Measurements from ENCODE around the gene PTPN1. TPM values are rescaled to one million over a fixed set of nuclear protein-coding genes. Genes with fewer than 3 reads are reported as not detected.

The PTPN1 gene
- total and polyA plus RNA-seq, 2 of the 13 experiments (the other 11 are each of a cell fraction or from before 2014, with no cell fraction given), result 17.7 to 37.2 TPM

DNA sequence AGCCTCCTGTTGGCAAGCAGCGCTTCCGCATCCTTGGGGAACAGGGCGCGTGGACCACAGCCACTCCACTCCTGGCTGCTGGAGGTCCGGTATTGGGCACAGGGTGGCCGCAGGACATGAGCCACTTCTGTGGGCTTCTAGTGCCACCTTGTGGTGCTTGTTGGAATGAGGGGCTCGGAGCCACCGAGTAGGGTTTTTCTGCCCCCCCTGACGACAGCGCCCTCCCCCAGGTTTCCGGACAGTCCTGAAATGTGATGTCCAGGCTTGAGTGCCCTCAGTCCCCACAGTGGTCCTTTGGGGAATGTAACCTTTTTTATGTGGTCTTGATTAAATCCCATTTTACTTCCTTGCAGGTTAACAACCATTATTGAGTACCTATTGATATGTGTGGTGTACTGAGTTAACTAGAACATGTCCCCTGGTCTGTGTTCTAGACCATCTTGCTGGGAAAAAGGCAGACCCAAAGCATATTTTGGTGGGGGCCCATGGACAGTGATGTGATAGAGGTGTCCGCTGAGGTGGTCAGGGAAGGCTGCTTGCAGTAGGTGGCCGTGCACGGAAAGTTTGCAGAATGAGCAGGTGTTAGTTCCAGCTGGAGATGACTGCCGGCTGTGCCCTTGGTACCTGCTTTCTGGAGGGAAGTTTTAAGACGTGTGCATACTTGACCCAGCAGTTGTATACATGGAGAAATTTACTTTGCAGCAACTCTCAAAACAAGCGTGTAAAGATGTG lies 70.0 kb downstream of the PTPN1 start (continued):
- TF ChIP-seq ZNF383 (CRISPR knock-in tag; IDR thresholded peaks at IDR 0.05; ENCODE audit: borderline replicate concordance) (no peak), ZNF644 (CRISPR knock-in tag; IDR thresholded peaks at IDR 0.05; ENCODE audit: low read depth) (no peak), ZNF724P (CRISPR knock-in tag; IDR thresholded peaks at IDR 0.05; ENCODE audit: borderline replicate concordance) (no peak), ZZZ3 (CRISPR knock-in tag; IDR thresholded peaks at IDR 0.05; ENCODE audit: borderline replicate concordance) (no peak), ZFP1 (CRISPR knock-in tag; IDR thresholded peaks at IDR 0.05) (no peak), MAFG (CRISPR knock-in tag; IDR thresholded peaks at IDR 0.05) (no peak), ZSCAN29 (CRISPR knock-in tag; conservative IDR thresholded peaks at IDR 0.05) (no peak), HNRNPL (IDR thresholded peaks at IDR 0.05; ENCODE audit: low read depth, low read length) (0 out of 2 replicates have a peak, but pooled peaks have one; percentile 28)
- TF ChIP-seq, protein P1, sequence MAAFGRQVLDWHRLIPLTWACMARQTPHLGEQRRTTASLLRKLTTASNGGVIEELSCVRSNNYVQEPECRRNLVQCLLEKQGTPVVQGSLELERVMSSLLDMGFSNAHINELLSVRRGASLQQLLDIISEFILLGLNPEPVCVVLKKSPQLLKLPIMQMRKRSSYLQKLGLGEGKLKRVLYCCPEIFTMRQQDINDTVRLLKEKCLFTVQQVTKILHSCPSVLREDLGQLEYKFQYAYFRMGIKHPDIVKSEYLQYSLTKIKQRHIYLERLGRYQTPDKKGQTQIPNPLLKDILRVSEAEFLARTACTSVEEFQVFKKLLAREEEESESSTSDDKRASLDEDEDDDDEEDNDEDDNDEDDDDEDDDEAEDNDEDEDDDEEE (CRISPR knock-in tag; IDR thresholded peaks at IDR 0.05), result no peak
- TF ChIP-seq, protein P2, sequence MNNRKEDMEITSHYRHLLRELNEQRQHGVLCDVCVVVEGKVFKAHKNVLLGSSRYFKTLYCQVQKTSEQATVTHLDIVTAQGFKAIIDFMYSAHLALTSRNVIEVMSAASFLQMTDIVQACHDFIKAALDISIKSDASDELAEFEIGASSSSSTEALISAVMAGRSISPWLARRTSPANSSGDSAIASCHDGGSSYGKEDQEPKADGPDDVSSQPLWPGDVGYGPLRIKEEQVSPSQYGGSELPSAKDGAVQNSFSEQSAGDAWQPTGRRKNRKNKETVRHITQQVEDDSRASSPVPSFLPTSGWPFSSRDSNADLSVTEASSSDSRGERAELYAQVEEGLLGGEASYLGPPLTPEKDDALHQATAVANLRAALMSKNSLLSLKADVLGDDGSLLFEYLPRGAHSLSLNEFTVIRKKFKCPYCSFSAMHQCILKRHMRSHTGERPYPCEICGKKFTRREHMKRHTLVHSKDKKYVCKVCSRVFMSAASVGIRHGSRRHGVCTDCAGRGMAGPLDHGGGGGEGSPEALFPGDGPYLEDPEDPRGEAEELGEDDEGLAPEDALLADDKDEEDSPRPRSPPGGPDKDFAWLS (CRISPR knock-in tag; IDR thresholded peaks at IDR 0.05; ENCODE audit: borderline replicate concordance), result no peak
- TF ChIP-seq, protein P3, sequence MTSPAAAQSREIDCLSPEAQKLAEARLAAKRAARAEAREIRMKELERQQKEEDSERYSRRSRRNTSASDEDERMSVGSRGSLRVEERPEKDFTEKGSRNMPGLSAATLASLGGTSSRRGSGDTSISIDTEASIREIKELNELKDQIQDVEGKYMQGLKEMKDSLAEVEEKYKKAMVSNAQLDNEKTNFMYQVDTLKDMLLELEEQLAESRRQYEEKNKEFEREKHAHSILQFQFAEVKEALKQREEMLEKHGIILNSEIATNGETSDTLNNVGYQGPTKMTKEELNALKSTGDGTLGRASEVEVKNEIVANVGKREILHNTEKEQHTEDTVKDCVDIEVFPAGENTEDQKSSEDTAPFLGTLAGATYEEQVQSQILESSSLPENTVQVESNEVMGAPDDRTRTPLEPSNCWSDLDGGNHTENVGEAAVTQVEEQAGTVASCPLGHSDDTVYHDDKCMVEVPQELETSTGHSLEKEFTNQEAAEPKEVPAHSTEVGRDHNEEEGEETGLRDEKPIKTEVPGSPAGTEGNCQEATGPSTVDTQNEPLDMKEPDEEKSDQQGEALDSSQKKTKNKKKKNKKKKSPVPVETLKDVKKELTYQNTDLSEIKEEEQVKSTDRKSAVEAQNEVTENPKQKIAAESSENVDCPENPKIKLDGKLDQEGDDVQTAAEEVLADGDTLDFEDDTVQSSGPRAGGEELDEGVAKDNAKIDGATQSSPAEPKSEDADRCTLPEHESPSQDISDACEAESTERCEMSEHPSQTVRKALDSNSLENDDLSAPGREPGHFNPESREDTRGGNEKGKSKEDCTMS (CRISPR knock-in tag; conservative IDR thresholded peaks at IDR 0.05), result no peak
- TF ChIP-seq, protein P4, sequence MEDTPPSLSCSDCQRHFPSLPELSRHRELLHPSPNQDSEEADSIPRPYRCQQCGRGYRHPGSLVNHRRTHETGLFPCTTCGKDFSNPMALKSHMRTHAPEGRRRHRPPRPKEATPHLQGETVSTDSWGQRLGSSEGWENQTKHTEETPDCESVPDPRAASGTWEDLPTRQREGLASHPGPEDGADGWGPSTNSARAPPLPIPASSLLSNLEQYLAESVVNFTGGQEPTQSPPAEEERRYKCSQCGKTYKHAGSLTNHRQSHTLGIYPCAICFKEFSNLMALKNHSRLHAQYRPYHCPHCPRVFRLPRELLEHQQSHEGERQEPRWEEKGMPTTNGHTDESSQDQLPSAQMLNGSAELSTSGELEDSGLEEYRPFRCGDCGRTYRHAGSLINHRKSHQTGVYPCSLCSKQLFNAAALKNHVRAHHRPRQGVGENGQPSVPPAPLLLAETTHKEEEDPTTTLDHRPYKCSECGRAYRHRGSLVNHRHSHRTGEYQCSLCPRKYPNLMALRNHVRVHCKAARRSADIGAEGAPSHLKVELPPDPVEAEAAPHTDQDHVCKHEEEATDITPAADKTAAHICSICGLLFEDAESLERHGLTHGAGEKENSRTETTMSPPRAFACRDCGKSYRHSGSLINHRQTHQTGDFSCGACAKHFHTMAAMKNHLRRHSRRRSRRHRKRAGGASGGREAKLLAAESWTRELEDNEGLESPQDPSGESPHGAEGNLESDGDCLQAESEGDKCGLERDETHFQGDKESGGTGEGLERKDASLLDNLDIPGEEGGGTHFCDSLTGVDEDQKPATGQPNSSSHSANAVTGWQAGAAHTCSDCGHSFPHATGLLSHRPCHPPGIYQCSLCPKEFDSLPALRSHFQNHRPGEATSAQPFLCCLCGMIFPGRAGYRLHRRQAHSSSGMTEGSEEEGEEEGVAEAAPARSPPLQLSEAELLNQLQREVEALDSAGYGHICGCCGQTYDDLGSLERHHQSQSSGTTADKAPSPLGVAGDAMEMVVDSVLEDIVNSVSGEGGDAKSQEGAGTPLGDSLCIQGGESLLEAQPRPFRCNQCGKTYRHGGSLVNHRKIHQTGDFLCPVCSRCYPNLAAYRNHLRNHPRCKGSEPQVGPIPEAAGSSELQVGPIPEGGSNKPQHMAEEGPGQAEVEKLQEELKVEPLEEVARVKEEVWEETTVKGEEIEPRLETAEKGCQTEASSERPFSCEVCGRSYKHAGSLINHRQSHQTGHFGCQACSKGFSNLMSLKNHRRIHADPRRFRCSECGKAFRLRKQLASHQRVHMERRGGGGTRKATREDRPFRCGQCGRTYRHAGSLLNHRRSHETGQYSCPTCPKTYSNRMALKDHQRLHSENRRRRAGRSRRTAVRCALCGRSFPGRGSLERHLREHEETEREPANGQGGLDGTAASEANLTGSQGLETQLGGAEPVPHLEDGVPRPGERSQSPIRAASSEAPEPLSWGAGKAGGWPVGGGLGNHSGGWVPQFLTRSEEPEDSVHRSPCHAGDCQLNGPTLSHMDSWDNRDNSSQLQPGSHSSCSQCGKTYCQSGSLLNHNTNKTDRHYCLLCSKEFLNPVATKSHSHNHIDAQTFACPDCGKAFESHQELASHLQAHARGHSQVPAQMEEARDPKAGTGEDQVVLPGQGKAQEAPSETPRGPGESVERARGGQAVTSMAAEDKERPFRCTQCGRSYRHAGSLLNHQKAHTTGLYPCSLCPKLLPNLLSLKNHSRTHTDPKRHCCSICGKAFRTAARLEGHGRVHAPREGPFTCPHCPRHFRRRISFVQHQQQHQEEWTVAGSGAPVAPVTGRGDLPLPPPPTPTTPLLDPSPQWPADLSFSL (CRISPR knock-in tag; IDR thresholded peaks at IDR 0.05), result no peak
- TF ChIP-seq, protein P5, sequence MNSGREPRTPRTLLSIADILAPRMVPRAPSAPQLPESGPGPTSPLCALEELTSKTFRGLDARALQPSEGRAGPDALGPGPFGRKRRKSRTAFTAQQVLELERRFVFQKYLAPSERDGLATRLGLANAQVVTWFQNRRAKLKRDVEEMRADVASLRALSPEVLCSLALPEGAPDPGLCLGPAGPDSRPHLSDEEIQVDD (CRISPR knock-in tag; IDR thresholded peaks at IDR 0.05; ENCODE audit: borderline replicate concordance), result no peak
- TF ChIP-seq, protein P6, sequence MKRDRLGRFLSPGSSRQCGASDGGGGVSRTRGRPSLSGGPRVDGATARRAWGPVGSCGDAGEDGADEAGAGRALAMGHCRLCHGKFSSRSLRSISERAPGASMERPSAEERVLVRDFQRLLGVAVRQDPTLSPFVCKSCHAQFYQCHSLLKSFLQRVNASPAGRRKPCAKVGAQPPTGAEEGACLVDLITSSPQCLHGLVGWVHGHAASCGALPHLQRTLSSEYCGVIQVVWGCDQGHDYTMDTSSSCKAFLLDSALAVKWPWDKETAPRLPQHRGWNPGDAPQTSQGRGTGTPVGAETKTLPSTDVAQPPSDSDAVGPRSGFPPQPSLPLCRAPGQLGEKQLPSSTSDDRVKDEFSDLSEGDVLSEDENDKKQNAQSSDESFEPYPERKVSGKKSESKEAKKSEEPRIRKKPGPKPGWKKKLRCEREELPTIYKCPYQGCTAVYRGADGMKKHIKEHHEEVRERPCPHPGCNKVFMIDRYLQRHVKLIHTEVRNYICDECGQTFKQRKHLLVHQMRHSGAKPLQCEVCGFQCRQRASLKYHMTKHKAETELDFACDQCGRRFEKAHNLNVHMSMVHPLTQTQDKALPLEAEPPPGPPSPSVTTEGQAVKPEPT (CRISPR knock-in tag; IDR thresholded peaks at IDR 0.05; ENCODE audit: low read depth), result no peak
